Keratinocyte (primary cell): ENCODE data around the gene DYNLT1. TPM values are rescaled to one million over a fixed set of nuclear protein-coding genes. Genes with fewer than 3 reads are reported as not detected.

Experiments
- DNase-seq: peaks from one replicate; pipeline ENCODE4 v3.0.0-alpha.2; 2011; ENCODE audit warnings: low read depth, missing footprints, low spot score
- FAIRE-seq: peaks from 2 replicates; lab custom pipeline; 2011; peaks lifted over from hg19 to GRCh38; lab: Jason Lieb, UNC
- H2AFZ ChIP-seq: 2 replicates; pipeline ENCODE4 v1.6.0; 2012; ENCODE audit warnings: low read length, control low read depth, inconsistent platforms; ENCODE audit not compliant: control insufficient read depth
- H3K27ac ChIP-seq: 2 replicates; pipeline ENCODE4 v1.5.1; 2011; ENCODE audit warnings: low read length; ENCODE audit not compliant: control insufficient read depth, insufficient read depth
- H3K27me3 ChIP-seq: 3 replicates; pipeline ENCODE4 v1.6.0; 2011; ENCODE audit warnings: low read length; ENCODE audit not compliant: control insufficient read depth, insufficient read depth; ENCODE audit errors: extremely low read depth
- H3K36me3 ChIP-seq, 2 experiments: 2 replicates in 1 of 2; 3 replicates in 1 of 2; pipeline ENCODE4 v1.5.1; 2011; ENCODE audit warnings: low read length in 2 of 2, mild to moderate bottlenecking in 1 of 2; ENCODE audit not compliant: control insufficient read depth in 2 of 2, insufficient read depth in 2 of 2; ENCODE audit errors: extremely low read depth in 1 of 2
- H3K4me1 ChIP-seq: 3 replicates; pipeline ENCODE4 v1.5.1; 2011; ENCODE audit warnings: low read length; ENCODE audit not compliant: control insufficient read depth, insufficient read depth; ENCODE audit errors: extremely low read depth
- H3K4me2 ChIP-seq: 3 replicates; pipeline ENCODE4 v1.6.0; 2011; ENCODE audit warnings: low read depth, low read length; ENCODE audit not compliant: control insufficient read depth, insufficient read depth; ENCODE audit errors: extremely low read depth
- H3K4me3 ChIP-seq, 3 experiments: fragments of 200-600 bp in 1 of 3; sonication (generic) in 1 of 3; 2 replicates in 2 of 3; 3 replicates in 1 of 3; pipeline ENCODE4 v1.5.1; 2011 to 2016; ENCODE audit warnings: low read length in 3 of 3, mild to moderate bottlenecking in 3 of 3, control low read depth in 2 of 3, inconsistent platforms in 1 of 3, low read depth in 1 of 3, mixed read lengths in 1 of 3, mixed run types in 1 of 3, moderate library complexity in 1 of 3; ENCODE audit not compliant: control insufficient read depth in 2 of 3, insufficient read depth in 2 of 3; ENCODE audit errors: extremely low read depth in 1 of 3
- H3K79me2 ChIP-seq: 2 replicates; pipeline ENCODE4 v1.6.0; 2012; ENCODE audit warnings: low read length; ENCODE audit not compliant: control insufficient read depth, insufficient read depth
- H3K9ac ChIP-seq: 3 replicates; pipeline ENCODE4 v1.6.0; 2011; ENCODE audit warnings: low read length; ENCODE audit not compliant: control insufficient read depth, insufficient read depth; ENCODE audit errors: extremely low read depth
- H3K9me1 ChIP-seq: 3 replicates; pipeline ENCODE4 v1.6.0; 2011; ENCODE audit warnings: low read length; ENCODE audit not compliant: control insufficient read depth, insufficient read depth; ENCODE audit errors: extremely low read depth
- H3K9me3 ChIP-seq: 2 replicates; pipeline ENCODE4 v1.5.1; 2012; ENCODE audit warnings: low read depth, low read length; ENCODE audit not compliant: control insufficient read depth
- H4K20me1 ChIP-seq: 3 replicates; pipeline ENCODE4 v1.6.0; 2011; ENCODE audit warnings: low read length; ENCODE audit not compliant: control insufficient read depth, insufficient read depth; ENCODE audit errors: extremely low read depth
- EZH2 ChIP-seq: IDR thresholded peaks from one replicate; pipeline ENCODE4 v1.6.1; 2012; ENCODE audit warnings: inconsistent platforms, mild to moderate bottlenecking, low read length, moderate library complexity
- dilution Hi-C: fragments of 300-500 bp; cut with MboI; formaldehyde crosslinking; loops from one replicate; pipeline ENCODE4 v1.7.0; 2020; ENCODE audit warnings: low sequenced_read_pairs; ENCODE audit not compliant: extremely low pct_ligation_motif_present
- polyA plus RNA-seq, 5 experiments: library from polyadenylated mRNA; depleted of rRNA in 3 of 5; stranded (reverse) in 3 of 5; stranded (forward) in 1 of 5; unstranded in 1 of 5; fragments of >200 nt; gene quantifications; 1 replicate in 1 of 5; 2 replicates in 3 of 5; 3 replicates in 1 of 5; pipeline versions ENCODE4 v1.2.1 to v1.2.3, GENCODE V29; 2011 to 2012; ENCODE audit warnings: missing spikeins in 2 of 5, low read depth in 1 of 5, low replicate concordance in 1 of 5
- TF ChIP-seq, protein P1 (sequence below), 3 experiments: IDR thresholded peaks in 1 of 3; conservative IDR thresholded peaks in 1 of 3; optimal IDR thresholded peaks in 1 of 3; 2 replicates in 2 of 3; 3 replicates in 1 of 3; pipeline versions ENCODE3 to v1.5.1; 2011; ENCODE audit warnings: low read length in 3 of 3, mild to moderate bottlenecking in 3 of 3, moderate library complexity in 2 of 3, control low read depth in 1 of 3, inconsistent platforms in 1 of 3; ENCODE audit not compliant: insufficient read depth in 2 of 3; ENCODE audit errors: extremely low read depth in 1 of 3

The DYNLT1 gene
- polyA plus RNA-seq, 1 donor (not counting 4 experiments of a cell fraction or from before 2014, with no cell fraction given) = 354 TPM

DNA sequence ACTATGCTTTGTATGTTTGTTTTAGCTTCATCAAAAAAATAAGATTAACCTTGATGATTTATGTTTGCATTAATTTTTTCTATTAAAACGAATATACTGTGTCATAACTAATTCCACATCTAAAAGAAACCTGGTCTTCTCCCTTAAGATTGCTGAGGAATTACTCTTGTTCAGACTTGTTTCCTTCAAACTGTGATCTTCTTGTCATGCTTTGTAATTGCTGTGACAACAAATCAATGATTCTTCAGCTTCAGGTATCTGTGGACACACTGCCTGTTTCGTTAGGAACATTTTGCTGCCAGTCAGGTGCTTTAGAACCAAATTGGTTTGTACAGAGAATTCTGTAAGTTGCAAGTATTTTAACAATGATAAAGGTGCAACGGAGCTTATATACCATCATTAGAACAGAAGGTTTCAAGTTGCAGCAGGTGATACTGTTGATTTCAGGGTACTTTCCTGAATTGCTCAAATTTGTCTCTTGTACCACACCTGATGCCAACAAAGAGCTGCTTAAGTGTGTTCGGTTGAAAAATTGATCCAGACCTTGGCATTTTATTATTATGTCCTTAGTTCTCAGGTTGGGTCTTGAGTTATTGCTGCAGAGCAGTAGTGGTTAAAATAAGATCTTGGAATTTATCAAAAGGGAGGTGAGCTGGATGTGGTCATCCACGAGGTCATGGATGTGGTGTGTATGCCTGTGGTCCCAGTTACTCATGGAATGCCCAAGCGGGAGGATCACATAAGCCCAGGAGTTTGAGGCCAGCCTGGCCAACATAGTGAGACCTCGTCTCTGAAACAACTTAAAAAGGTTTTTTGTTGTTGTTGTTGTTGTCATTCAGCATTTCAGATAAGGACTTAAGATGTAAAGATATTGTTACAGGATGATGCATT, 24.8 kb upstream of the DYNLT1 start:
- no peaks in the 10 kb centered on the region for H3K9me1 ChIP-seq
- TF ChIP-seq, protein P1, sequence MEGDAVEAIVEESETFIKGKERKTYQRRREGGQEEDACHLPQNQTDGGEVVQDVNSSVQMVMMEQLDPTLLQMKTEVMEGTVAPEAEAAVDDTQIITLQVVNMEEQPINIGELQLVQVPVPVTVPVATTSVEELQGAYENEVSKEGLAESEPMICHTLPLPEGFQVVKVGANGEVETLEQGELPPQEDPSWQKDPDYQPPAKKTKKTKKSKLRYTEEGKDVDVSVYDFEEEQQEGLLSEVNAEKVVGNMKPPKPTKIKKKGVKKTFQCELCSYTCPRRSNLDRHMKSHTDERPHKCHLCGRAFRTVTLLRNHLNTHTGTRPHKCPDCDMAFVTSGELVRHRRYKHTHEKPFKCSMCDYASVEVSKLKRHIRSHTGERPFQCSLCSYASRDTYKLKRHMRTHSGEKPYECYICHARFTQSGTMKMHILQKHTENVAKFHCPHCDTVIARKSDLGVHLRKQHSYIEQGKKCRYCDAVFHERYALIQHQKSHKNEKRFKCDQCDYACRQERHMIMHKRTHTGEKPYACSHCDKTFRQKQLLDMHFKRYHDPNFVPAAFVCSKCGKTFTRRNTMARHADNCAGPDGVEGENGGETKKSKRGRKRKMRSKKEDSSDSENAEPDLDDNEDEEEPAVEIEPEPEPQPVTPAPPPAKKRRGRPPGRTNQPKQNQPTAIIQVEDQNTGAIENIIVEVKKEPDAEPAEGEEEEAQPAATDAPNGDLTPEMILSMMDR (optimal IDR thresholded peaks at IDR 0.05 in 1 of 3, IDR thresholded peaks at IDR 0.05 in 1 of 3, conservative IDR thresholded peaks at IDR 0.05 in 1 of 3; ENCODE audit: extremely low read depth in 1 of 3, insufficient read depth in 2 of 3, low read length in 3 of 3) = no peak
- no peak overlapping the region for H3K27ac ChIP-seq
- no peaks in the 10 kb centered on the region for H4K20me1 ChIP-seq
- H3K4me3 ChIP-seq = no peak overlapping the region
- no peaks in the 10 kb centered on the region for H3K27me3 ChIP-seq
- H3K9ac ChIP-seq = no peak overlapping the region
- peaks cover 14% of the 10 kb centered on the region for H3K4me1 ChIP-seq
- peak overlapping the region; percentile 10 for H3K4me2 ChIP-seq
- H3K36me3 ChIP-seq = no peaks in the 10 kb centered on the region
- FAIRE-seq (peak; percentile 71), DNase-seq (no peak)
- H3K79me2 ChIP-seq = no peaks in the 10 kb centered on the region
- no peaks in the 10 kb centered on the region for H3K9me3 ChIP-seq
- dilution Hi-C loops = no loop called here
- no peak overlapping the region for H2AFZ ChIP-seq

DNA sequence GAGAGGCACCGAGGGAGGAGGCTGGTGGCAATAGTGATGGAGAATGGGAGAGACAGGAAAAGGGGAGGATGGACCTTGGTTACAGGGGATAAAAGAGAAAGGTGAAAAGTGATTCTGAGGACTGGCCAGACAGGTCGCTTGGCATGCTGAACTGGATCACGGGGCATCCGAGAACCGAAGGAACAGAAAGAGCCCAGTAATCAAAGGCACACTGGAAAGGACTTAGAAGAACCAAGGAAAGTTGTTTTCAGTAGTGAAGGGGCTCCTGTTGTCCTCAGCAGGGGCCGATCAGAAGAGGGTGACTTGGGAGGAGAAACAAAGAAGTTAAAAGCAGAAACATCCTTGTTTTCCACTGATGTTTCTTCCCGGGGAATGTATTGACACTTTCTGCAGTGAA, 24.2 kb upstream of the DYNLT1 start:
- no peak overlapping the region for H3K27ac ChIP-seq
- peak overlapping the region; percentile 10 for H3K4me2 ChIP-seq
- dilution Hi-C loops = no loop called here

More for the DNA sequence above, 24.2 kb upstream of the DYNLT1 start:
- Histone ChIP-seq H4K20me1 (no peaks in the 10 kb centered on the region), H3K4me3 (no peak overlapping the region), H3K36me3 (no peaks in the 10 kb centered on the region), H2AFZ (peak overlapping the region; percentile 37), H3K27me3 (no peaks in the 10 kb centered on the region), H3K9me1 (no peaks in the 10 kb centered on the region), H3K79me2 (no peaks in the 10 kb centered on the region), H3K9ac (no peak overlapping the region), H3K4me1 (peaks cover 19% of the 10 kb centered on the region), H3K9me3 (no peaks in the 10 kb centered on the region)
- DNase-seq = no peak
- TF ChIP-seq EZH2 = no peak
- TF ChIP-seq, protein P1 (optimal IDR thresholded peaks at IDR 0.05 in 1 of 3, IDR thresholded peaks at IDR 0.05 in 1 of 3, conservative IDR thresholded peaks at IDR 0.05 in 1 of 3; ENCODE audit: extremely low read depth in 1 of 3, insufficient read depth in 2 of 3, low read length in 3 of 3) = no peak
- no peak for FAIRE-seq
